PC-9 (cell line): ENCODE results near the gene CHN1. TPM values are rescaled to one million over a fixed set of nuclear protein-coding genes. Genes with fewer than 3 reads are reported as not detected.
A peak's percentile ranks its signal among the peaks of the same experiment; 100 is the strongest.

Experiments used
- BruUV-seq: library from RNA; stranded (reverse); fragments of 400-500 nt; replicated peaks from 2 replicates; lab custom pipeline; 2021; lab: Mats Ljungman, UMichigan
- CTCF ChIA-PET: fragments of 300-600 bp; sonication (Branson Sonifier 250); formaldehyde crosslinking; loops from one replicate; lab custom pipeline; 2022; ENCODE audit warnings: antibody characterized with exemption; lab: Charles Lee
- POLR2A ChIA-PET: fragments of 300-600 bp; sonication (Branson Sonifier 250); formaldehyde crosslinking; loops from one replicate; lab custom pipeline; 2022; ENCODE audit warnings: antibody characterized with exemption; ENCODE audit not compliant: unreplicated experiment; lab: Charles Lee
- DNase-seq, 2 experiments: peaks; one replicate each; pipeline versions ENCODE4 v3.0.0 to v3.0.0-alpha.2; 2015 to 2022; ENCODE audit warnings: mixed read lengths in 1 of 2
- H2AFZ ChIP-seq: fragments of 200-600 bp; sonication (generic); 2 replicates; pipeline ENCODE4 v1.8.1; 2017; ENCODE audit warnings: antibody characterized with exemption
- H3F3A ChIP-seq: fragments of 200-600 bp; sonication (generic); 2 replicates; pipeline ENCODE4 v1.8.1; 2017; ENCODE audit warnings: antibody characterized with exemption, mild to moderate bottlenecking, low read depth; ENCODE audit not compliant: insufficient read depth
- H3K27ac ChIP-seq: fragments of 200-600 bp; sonication (generic); 2 replicates; pipeline ENCODE4 v1.6.1; 2016; ENCODE audit warnings: mixed run types
- H3K27me3 ChIP-seq: fragments of 200-600 bp; sonication (generic); 2 replicates; pipeline ENCODE4 v1.6.1; 2016; ENCODE audit warnings: low read depth, mixed run types; ENCODE audit not compliant: insufficient read depth
- H3K36me3 ChIP-seq: fragments of 200-600 bp; sonication (generic); 2 replicates; pipeline ENCODE4 v1.6.1; 2016; ENCODE audit warnings: low read depth, mixed run types
- H3K4me1 ChIP-seq: fragments of 200-600 bp; sonication (generic); replicated peaks from 2 replicates; pipeline ENCODE4 v1.6.1; 2016; ENCODE audit warnings: mixed run types; ENCODE audit not compliant: insufficient read depth
- H3K4me2 ChIP-seq: fragments of 200-600 bp; sonication (generic); 2 replicates; pipeline ENCODE4 v1.6.1; 2017; ENCODE audit warnings: mixed run types
- H3K4me3 ChIP-seq: fragments of 200-600 bp; sonication (generic); 2 replicates; pipeline ENCODE4 v1.6.1; 2016; ENCODE audit warnings: mixed run types
- H3K79me2 ChIP-seq: fragments of 200-600 bp; sonication (generic); 2 replicates; pipeline ENCODE4 v1.6.1; 2017; ENCODE audit warnings: low read depth, mixed run types
- H3K9me2 ChIP-seq: fragments of 200-600 bp; sonication (generic); 2 replicates; pipeline ENCODE4 v1.8.1; 2017; ENCODE audit warnings: mild to moderate bottlenecking; ENCODE audit not compliant: insufficient read depth
- H3K9me3 ChIP-seq: fragments of 200-600 bp; sonication (generic); 2 replicates; pipeline ENCODE4 v1.8.1; 2016; ENCODE audit warnings: low read depth; ENCODE audit not compliant: insufficient read depth
- H4K20me1 ChIP-seq: fragments of 200-600 bp; sonication (generic); 2 replicates; pipeline ENCODE4 v1.8.1; 2017; ENCODE audit not compliant: insufficient read depth
- CTCF ChIP-seq: fragments of 200-600 bp; sonication (generic); conservative IDR thresholded peaks from 2 replicates; pipeline ENCODE4 v1.6.1; 2017; ENCODE audit warnings: mixed run types, antibody characterized with exemption, mild to moderate bottlenecking, moderate library complexity
- EZH2 ChIP-seq: fragments of 200-600 bp; sonication (generic); IDR thresholded peaks from 2 replicates; pipeline ENCODE4 v1.8.0; 2017; ENCODE audit warnings: antibody characterized with exemption, low read depth
- intact Hi-C: fragments of 100-400 bp; cut with micrococcal nuclease; formaldehyde crosslinking; loops from one replicate; pipeline ENCODE4 v1.10.0; 2022; ENCODE audit not compliant: unreplicated experiment
- total RNA-seq: library from RNA; stranded (reverse); gene quantifications from 2 replicates; pipeline ENCODE4 v1.2.3, GENCODE V29; 2021

Gene CHN1
- total RNA-seq, 1 experiment from 2014 or later, result 14.0 TPM

GRCh38 chr2:174772472-174772801 is 232.7 kb downstream of the CHN1 start:
- Histone ChIP-seq H3K9me2 (no peaks in the 10 kb centered on the region), H3K4me1 (0 out of 2 replicates have a peak, but pooled peaks cover 3% of the 10 kb centered on the region), H2AFZ (no peak overlapping the region), H3K4me3 (no peak overlapping the region), H3K27ac (no peak overlapping the region), H3K4me2 (no peak overlapping the region), H4K20me1 (no peaks in the 10 kb centered on the region), H3F3A (no peaks in the 10 kb centered on the region), H3K27me3 (no peaks in the 10 kb centered on the region), H3K36me3 (no peaks in the 10 kb centered on the region), H3K9me3 (no peaks in the 10 kb centered on the region), H3K79me2 (no peaks in the 10 kb centered on the region)
- TF ChIP-seq CTCF (no peak), EZH2 (no peak)
- CTCF ChIA-PET, result interaction anchor here (0.5 to 3.6 kb wide), 10 partner anchors 10 to 1880 kb away, joined by 3 to 34 read pairs (median 4); no protein-coding TSS in a partner anchor
- POLR2A ChIA-PET, result no interaction called here
- BruUV-seq, result no TSS peak
- intact Hi-C loops, result loop anchor here (5.0 kb wide), 1 partner anchor 75 kb away; no protein-coding TSS in a partner anchor
- DNase-seq, result no peak

GRCh38 chr2:174771631-174772471 is 233.3 kb downstream of the CHN1 start:
- H3F3A ChIP-seq, result no peaks in the 10 kb centered on the region
- H3K9me2 ChIP-seq, result no peaks in the 10 kb centered on the region
- no peaks in the 10 kb centered on the region for H3K27me3 ChIP-seq
- H3K4me2 ChIP-seq, result peak overlapping the region; percentile 47
- H3K4me3 ChIP-seq, result no peak overlapping the region
- H4K20me1 ChIP-seq, result no peaks in the 10 kb centered on the region
- no peaks in the 10 kb centered on the region for H3K36me3 ChIP-seq
- peak; percentile 70 to 82 for DNase-seq
- ChIA-PET POLR2A (interaction anchor here (0.8 kb wide), 1 partner anchor 56 kb away, joined by 4 read pairs; no protein-coding TSS in a partner anchor), CTCF (interaction anchor here (0.5 to 3.6 kb wide), 20 partner anchors 9 to 1880 kb away, joined by 3 to 34 read pairs (median 3); no protein-coding TSS in a partner anchor)
- intact Hi-C loops, result loop anchor here (1.0 to 5.0 kb wide), 3 partner anchors 23 to 213 kb away; no protein-coding TSS in a partner anchor
- H3K4me1 ChIP-seq, result 0 out of 2 replicates have a peak, but pooled peaks cover 3% of the 10 kb centered on the region
- TF ChIP-seq CTCF (peak; percentile 97), EZH2 (no peak)
- no TSS peak for BruUV-seq
- H2AFZ ChIP-seq, result no peak overlapping the region
- H3K79me2 ChIP-seq, result no peaks in the 10 kb centered on the region
- H3K9me3 ChIP-seq, result no peaks in the 10 kb centered on the region
- no peak overlapping the region for H3K27ac ChIP-seq

- no peak overlapping the region for H2AFZ ChIP-seq
These were observed 234.0 kb downstream of the CHN1 start for GRCh38 chr2:174771136-174771535.

More at GRCh38 chr2:174771136-174771535, 234.0 kb downstream of the CHN1 start:
- Histone ChIP-seq H3K9me3 (no peaks in the 10 kb centered on the region), H3F3A (no peaks in the 10 kb centered on the region), H3K79me2 (no peaks in the 10 kb centered on the region), H3K9me2 (no peaks in the 10 kb centered on the region), H4K20me1 (no peaks in the 10 kb centered on the region), H3K27me3 (no peaks in the 10 kb centered on the region), H3K4me3 (no peak overlapping the region), H3K4me1 (0 out of 2 replicates have a peak, but pooled peaks cover 3% of the 10 kb centered on the region), H3K27ac (no peak overlapping the region), H3K4me2 (no peak overlapping the region), H3K36me3 (no peaks in the 10 kb centered on the region)
- intact Hi-C loops, result loop anchor here (1.0 to 5.0 kb wide), 3 partner anchors 22 to 214 kb away; no protein-coding TSS in a partner anchor
- no peak for DNase-seq
- ChIA-PET CTCF (interaction anchor here (0.5 to 3.6 kb wide), 17 partner anchors 8 to 1881 kb away, joined by 3 to 34 read pairs (median 3); no protein-coding TSS in a partner anchor), POLR2A (interaction anchor here (0.8 kb wide), 1 partner anchor 56 kb away, joined by 4 read pairs; no protein-coding TSS in a partner anchor)
- BruUV-seq, result no TSS peak
- TF ChIP-seq EZH2, result no peak
- no peak for TF ChIP-seq CTCF
